ENCODE data around the gene NID2.

GRCh38 chr14:52059649-52060048 lies 9.2 kb downstream of the NID2 start:
- TF ChIP-seq, protein P1, sequence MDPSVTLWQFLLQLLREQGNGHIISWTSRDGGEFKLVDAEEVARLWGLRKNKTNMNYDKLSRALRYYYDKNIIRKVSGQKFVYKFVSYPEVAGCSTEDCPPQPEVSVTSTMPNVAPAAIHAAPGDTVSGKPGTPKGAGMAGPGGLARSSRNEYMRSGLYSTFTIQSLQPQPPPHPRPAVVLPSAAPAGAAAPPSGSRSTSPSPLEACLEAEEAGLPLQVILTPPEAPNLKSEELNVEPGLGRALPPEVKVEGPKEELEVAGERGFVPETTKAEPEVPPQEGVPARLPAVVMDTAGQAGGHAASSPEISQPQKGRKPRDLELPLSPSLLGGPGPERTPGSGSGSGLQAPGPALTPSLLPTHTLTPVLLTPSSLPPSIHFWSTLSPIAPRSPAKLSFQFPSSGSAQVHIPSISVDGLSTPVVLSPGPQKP (CRISPR knock-in tag; IDR thresholded peaks at IDR 0.05), result no peak
- TF ChIP-seq ATF7 (IDR thresholded peaks at IDR 0.05) (no peak), ADNP (tag; IDR thresholded peaks at IDR 0.05) (no peak), MXI1 (IDR thresholded peaks at IDR 0.05; ENCODE audit: low read depth, low read length) (no peak), MAZ (CRISPR knock-in tag; conservative IDR thresholded peaks at IDR 0.05 in 1 of 2, IDR thresholded peaks at IDR 0.05 in 1 of 2) (no peak), DPF2 (IDR thresholded peaks at IDR 0.05) (no peak), SMARCB1 (IDR thresholded peaks at IDR 0.05; ENCODE audit: insufficient read length, low read depth) (no peak), CBX8 (IDR thresholded peaks at IDR 0.05; ENCODE audit: borderline replicate concordance, extremely low read depth, low read depth, low read length, poor library complexity, severe bottlenecking) (no peak), NFYB (IDR thresholded peaks at IDR 0.05; ENCODE audit: extremely low read depth, insufficient read length) (no peak)
- TF ChIP-seq, protein P2, sequence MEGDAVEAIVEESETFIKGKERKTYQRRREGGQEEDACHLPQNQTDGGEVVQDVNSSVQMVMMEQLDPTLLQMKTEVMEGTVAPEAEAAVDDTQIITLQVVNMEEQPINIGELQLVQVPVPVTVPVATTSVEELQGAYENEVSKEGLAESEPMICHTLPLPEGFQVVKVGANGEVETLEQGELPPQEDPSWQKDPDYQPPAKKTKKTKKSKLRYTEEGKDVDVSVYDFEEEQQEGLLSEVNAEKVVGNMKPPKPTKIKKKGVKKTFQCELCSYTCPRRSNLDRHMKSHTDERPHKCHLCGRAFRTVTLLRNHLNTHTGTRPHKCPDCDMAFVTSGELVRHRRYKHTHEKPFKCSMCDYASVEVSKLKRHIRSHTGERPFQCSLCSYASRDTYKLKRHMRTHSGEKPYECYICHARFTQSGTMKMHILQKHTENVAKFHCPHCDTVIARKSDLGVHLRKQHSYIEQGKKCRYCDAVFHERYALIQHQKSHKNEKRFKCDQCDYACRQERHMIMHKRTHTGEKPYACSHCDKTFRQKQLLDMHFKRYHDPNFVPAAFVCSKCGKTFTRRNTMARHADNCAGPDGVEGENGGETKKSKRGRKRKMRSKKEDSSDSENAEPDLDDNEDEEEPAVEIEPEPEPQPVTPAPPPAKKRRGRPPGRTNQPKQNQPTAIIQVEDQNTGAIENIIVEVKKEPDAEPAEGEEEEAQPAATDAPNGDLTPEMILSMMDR (IDR thresholded peaks at IDR 0.05 in 2 of 3, conservative IDR thresholded peaks at IDR 0.05 in 1 of 3; ENCODE audit: insufficient read depth in 2 of 3, low read depth in 1 of 3, low read length in 3 of 3), result no peak
- TF ChIP-seq, protein P3, sequence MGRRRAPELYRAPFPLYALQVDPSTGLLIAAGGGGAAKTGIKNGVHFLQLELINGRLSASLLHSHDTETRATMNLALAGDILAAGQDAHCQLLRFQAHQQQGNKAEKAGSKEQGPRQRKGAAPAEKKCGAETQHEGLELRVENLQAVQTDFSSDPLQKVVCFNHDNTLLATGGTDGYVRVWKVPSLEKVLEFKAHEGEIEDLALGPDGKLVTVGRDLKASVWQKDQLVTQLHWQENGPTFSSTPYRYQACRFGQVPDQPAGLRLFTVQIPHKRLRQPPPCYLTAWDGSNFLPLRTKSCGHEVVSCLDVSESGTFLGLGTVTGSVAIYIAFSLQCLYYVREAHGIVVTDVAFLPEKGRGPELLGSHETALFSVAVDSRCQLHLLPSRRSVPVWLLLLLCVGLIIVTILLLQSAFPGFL (CRISPR knock-in tag; IDR thresholded peaks at IDR 0.05), result no peak

Measured in K562 (cell line).